Skeletal muscle cell (primary cell): ENCODE measurements around the gene MED25.

Experiments
- DNase-seq: peaks from one replicate; pipeline ENCODE4 v3.0.0-alpha.2; 2010; ENCODE audit warnings: low read depth
- H3K4me3 ChIP-seq: 2 replicates; pipeline ENCODE4 v1.5.1; 2011; ENCODE audit warnings: low read depth, mild to moderate bottlenecking, control low read depth, low read length, moderate library complexity

Gene MED25

DNA sequence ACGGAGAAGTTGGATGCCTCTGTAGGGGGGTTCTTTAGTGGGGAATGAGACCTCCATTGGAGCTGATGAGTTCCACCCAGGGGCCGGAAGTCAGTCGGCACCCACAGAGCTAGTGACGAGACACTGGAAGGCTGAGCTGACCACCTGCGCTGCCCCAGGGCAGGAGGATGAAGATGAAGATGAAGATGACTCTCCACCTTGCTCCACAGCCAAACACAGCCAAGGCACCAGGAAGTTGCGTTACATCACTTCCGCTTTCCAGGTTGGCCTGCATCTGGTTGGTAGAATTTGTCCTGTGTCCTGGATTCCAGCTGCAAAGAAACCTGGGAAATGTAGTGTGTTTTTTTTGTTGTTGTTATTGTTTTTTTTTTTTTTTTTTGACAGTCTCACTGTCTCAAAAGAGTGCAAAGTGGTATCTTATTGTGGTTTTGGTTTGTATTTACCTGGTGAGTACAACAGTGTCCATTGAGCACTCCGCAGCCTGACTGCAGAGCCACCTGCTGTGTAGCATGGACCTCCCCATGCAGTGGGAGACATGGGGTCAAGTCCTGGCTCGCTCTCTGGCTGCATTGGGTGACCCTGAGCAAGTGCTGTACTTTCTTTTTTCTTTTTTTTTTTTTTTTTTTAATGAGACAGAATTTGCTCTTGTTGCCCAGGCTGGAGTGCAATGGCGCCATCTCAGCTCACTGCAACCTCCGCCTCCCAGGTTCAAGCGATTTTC lies 61.3 kb downstream of the MED25 start:
- DNase-seq = no peak
- no peak overlapping the region for H3K4me3 ChIP-seq

DNA sequence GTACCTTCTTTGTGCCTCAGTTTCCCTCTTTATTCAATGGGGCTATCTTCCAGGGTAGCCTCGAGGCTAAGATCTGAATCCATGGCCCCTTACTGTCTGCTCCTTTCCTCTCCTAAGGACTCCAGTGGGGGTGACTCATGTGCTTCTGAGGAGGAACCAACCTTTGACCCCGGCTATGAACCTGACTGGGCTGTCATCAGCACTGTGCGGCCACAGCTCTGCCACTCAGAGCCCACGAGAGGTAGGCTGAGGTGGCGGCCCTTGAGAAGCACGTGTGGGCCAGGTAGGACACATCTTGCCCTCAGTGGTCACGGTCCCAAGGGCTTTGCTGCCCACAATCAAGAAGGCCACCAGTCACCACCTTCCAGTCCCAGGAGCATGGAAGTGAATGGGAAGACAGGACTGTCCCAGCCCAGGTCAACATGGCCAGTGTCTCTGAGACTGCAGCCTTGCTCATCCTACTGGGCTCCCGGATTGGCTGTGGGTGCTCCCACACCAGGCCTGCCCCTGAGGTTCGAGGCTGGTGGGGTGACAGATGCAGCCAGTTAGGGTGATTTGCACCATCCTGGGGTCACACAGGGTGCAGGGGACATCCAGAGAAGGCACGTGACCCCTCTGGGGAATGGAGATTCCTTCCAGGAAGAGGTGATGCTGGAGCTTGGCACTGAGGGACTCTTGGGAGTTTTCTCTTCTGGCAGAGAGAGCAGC lies 62.2 kb downstream of the MED25 start:
- no peak overlapping the region for H3K4me3 ChIP-seq
- DNase-seq = no peak

DNA sequence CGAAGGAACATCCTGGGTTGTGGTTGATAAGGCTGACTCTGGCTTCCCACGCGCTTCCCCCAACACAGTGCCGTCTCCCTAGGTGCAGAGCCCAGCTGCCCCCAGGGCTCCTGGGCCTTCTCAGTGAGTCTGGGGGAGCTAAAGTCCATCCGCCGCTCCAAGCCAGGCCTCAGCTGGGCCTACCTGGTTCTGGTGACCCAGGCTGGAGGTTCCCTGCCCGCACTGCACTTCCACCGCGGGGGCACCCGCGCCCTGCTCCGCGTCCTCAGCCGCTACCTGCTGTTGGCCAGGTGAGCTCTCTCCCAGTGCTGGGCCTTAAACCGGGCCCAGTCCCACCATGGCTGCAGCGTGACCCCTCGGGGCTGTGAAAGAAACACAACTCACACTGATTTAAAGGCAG lies 63.1 kb downstream of the MED25 start:
- no peak for DNase-seq
- H3K4me3 ChIP-seq = no peak overlapping the region

DNA sequence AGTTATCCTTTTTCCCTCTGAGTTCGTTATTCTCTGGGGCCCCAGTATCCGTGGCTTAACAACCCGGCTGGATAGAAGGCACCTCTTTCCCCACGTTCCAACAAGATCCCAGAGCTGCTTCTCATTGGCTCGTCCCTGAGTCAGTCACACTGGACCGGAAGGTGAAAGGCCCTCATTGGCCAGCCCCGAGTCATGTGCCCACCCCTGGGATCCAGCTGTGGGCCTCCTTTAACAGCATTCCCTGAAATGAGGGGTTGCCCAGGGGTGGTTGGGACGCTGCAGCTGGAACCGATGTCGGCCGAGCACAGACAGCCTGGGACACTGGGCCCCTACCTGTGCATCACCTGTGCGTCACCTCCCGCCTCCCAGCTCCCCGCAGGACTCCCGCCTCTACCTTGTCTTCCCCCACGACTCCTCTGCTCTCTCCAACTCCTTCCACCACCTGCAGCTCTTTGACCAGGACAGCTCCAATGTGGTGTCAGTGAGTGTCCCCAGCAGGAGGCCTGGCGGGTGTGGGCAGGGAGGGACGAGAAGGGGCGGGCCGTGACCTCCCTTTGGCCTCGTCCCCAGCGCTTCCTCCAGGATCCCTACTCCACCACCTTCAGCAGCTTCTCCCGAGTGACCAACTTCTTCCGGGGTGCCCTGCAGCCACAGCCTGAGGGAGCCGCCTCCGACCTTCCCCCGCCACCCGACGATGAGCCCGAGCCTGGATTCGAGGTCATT lies 63.7 kb downstream of the MED25 start:
- no peak for DNase-seq
- no peak overlapping the region for H3K4me3 ChIP-seq

DNA sequence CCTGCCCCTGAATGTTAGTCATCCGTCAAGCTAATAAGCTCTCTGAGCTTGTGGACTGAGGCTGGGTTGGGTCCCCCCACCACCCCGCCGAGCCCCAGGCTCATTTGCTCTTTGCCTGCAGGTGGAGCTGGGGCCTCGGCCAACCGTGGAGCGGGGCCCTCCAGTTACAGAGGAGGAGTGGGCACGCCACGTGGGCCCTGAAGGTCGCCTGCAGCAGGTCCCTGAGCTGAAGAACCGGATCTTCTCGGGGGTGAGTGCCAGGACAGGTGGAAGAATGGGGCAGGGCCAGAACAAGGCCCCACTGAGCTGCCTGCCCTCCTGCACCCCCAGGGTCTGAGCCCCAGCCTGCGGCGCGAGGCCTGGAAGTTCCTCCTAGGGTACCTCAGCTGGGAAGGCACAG lies 64.6 kb downstream of the MED25 start:
- H3K4me3 ChIP-seq = no peak overlapping the region
- no peak for DNase-seq

DNA sequence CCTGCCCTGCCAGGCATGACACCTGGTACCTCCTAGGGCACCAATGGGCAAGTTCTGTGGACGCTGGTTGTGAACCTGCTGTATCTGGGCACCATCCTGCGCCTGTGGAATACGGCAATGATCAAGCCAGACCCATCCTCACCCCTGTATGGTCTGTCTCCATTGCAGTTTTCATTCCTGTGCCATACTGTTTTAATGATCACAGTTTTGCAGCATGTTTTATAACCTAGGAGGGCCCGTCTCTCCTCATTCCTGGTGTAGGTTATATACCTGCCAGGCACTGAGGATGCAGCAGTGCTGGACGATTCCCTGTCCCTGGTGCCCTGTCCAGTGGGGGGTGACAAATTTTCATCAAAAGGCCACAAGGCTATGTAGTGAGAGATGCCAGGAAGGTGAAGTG lies 65.0 kb downstream of the MED25 start:
- DNase-seq = no peak
- H3K4me3 ChIP-seq = no peak overlapping the region

DNA sequence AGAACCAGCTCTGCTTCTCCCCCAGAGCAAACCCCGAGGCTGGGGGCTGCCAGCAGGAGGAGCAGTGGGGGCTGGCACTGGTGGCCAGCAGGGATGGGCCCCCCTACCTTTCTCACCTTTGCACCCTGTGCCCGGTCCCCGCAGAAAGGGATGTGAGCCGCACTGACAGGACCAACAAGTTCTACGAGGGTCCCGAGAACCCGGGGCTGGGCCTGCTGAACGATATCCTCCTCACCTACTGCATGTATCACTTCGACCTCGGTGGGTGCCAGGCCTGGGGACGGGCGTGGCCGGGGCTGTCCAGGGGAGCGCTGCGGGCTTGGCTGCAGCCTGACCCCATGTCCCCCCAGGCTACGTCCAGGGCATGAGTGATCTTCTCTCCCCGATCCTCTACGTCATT lies 66.0 kb downstream of the MED25 start:
- DNase-seq = no peak
- no peak overlapping the region for H3K4me3 ChIP-seq

DNA sequence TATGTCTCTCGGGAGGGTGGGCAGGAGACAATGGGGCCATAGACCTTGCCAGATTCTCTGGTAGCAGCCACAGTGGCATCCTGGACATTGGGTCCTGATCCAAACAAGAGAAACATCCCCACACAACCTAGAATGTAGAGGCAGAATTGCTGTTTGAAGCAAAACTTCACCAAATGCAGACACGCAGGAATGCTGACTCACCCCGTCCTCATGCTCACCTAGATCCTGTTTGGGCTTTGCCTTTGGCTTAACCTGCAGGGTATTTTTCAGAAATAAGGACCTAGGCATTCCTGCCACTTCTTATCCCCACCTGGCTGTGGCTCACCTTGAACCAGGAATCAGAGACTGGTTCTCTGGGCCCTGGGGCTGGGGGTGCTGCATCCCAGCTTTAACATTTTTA lies 66.7 kb downstream of the MED25 start:
- DNase-seq = no peak
- no peak overlapping the region for H3K4me3 ChIP-seq
